Muscle layer of duodenum (tissue), 2 donors: Measurements from ENCODE around the gene BRAP.
"Not testable (repeated sequence)": the region's sequence is repeated elsewhere in the genome, so short reads cannot be mapped to it uniquely, and the experiment has no call there.

Experiments used
- H3K27ac ChIP-seq: one replicate; pipeline ENCODE4 v1.7.0; 2013; ENCODE audit warnings: mild to moderate bottlenecking, low read length
- H3K27me3 ChIP-seq: one replicate; pipeline ENCODE4 v1.7.0; 2013; ENCODE audit warnings: low read depth, mild to moderate bottlenecking, control low read depth, low read length
- H3K36me3 ChIP-seq, 2 donors: one replicate each; pipeline ENCODE4 v1.7.0; 2013; ENCODE audit warnings: low read length in 2 of 2, control low read depth in 1 of 2, mild to moderate bottlenecking in 1 of 2; ENCODE audit not compliant: insufficient read depth in 2 of 2, control insufficient read depth in 1 of 2
- H3K4me1 ChIP-seq, 2 donors: one replicate each; pipeline ENCODE4 v1.7.0; 2013; ENCODE audit warnings: low read length in 2 of 2, mild to moderate bottlenecking in 2 of 2, control low read depth in 1 of 2, moderate library complexity in 1 of 2; ENCODE audit not compliant: insufficient read depth in 2 of 2, control insufficient read depth in 1 of 2
- H3K4me3 ChIP-seq, 2 donors: one replicate each; pipeline ENCODE4 v1.7.0; 2013; ENCODE audit warnings: low read length in 2 of 2, low read depth in 1 of 2, mild to moderate bottlenecking in 1 of 2
- H3K9me3 ChIP-seq, 2 donors: one replicate each; pipeline ENCODE4 v1.7.0; 2013; ENCODE audit warnings: low read length in 2 of 2, control low read depth in 1 of 2, mild to moderate bottlenecking in 1 of 2; ENCODE audit not compliant: control insufficient read depth in 1 of 2
- donor health status: healthy.

BRAP gene

GRCh38 chr12:111673503-111673902 is 12.3 kb downstream of the BRAP start:
- H3K27me3 ChIP-seq = no peaks in the 10 kb centered on the region
- no peak overlapping the region for H3K4me3 ChIP-seq
- peaks cover 34 to 69% of the 10 kb centered on the region in 2 donors for H3K36me3 ChIP-seq
- no peak overlapping the region for H3K27ac ChIP-seq
- H3K9me3 ChIP-seq = no peaks in the 10 kb centered on the region
- peaks cover 0 to 5% of the 10 kb centered on the region in 2 donors for H3K4me1 ChIP-seq

- Histone ChIP-seq H3K27ac (no peak overlapping the region), H3K27me3 (no peaks in the 10 kb centered on the region), H3K9me3 (no peaks in the 10 kb centered on the region), H3K36me3 (peaks cover 34 to 70% of the 10 kb centered on the region in 2 donors), H3K4me1 (peaks cover 0 to 5% of the 10 kb centered on the region in 2 donors), H3K4me3 (no peak overlapping the region)
Observed at GRCh38 chr12:111672822-111673381, 12.9 kb downstream of the BRAP start.

- H3K27ac ChIP-seq = no peak overlapping the region
- H3K36me3 ChIP-seq = peaks cover 42 to 53% of the 10 kb centered on the region in 2 donors
- no peaks in the 10 kb centered on the region for H3K9me3 ChIP-seq
- H3K27me3 ChIP-seq = no peaks in the 10 kb centered on the region
- H3K4me1 ChIP-seq = peaks cover 0 to 5% of the 10 kb centered on the region in 2 donors
- H3K4me3 ChIP-seq = no peak overlapping the region
Observed at GRCh38 chr12:111664961-111665865, 20.5 kb downstream of the BRAP start.

- peaks cover 37 to 48% of the 10 kb centered on the region in 2 donors for H3K36me3 ChIP-seq
- H3K4me3 ChIP-seq = no peak overlapping the region
- H3K4me1 ChIP-seq = no peaks in the 10 kb centered on the region
- H3K27ac ChIP-seq = no peak overlapping the region
- H3K9me3 ChIP-seq = no peaks in the 10 kb centered on the region
- H3K27me3 ChIP-seq = no peaks in the 10 kb centered on the region
Observed at GRCh38 chr12:111664499-111664898, 21.3 kb downstream of the BRAP start.

- Histone ChIP-seq H3K4me1 (no peaks in the 10 kb centered on the region), H3K36me3 (peaks cover 31 to 69% of the 10 kb centered on the region in 2 donors), H3K4me3 (no peak overlapping the region), H3K9me3 (no peaks in the 10 kb centered on the region), H3K27me3 (no peaks in the 10 kb centered on the region), H3K27ac (no peak overlapping the region)
Observed at GRCh38 chr12:111656016-111656415, 29.7 kb downstream of the BRAP start.

- Histone ChIP-seq H3K36me3 (peaks cover 31 to 75% of the 10 kb centered on the region in 2 donors), H3K27ac (no peak overlapping the region), H3K4me3 (no peak overlapping the region), H3K27me3 (no peaks in the 10 kb centered on the region), H3K9me3 (no peaks in the 10 kb centered on the region), H3K4me1 (no peaks in the 10 kb centered on the region)
Observed at GRCh38 chr12:111655356-111655755, 30.4 kb downstream of the BRAP start.

GRCh38 chr12:111653596-111653995 is 32.2 kb downstream of the BRAP start:
- Histone ChIP-seq H3K4me3 (no peak overlapping the region), H3K4me1 (no peaks in the 10 kb centered on the region), H3K27me3 (no peaks in the 10 kb centered on the region), H3K27ac (no peak overlapping the region), H3K36me3 (peaks cover 34 to 80% of the 10 kb centered on the region in 2 donors), H3K9me3 (no peaks in the 10 kb centered on the region)

GRCh38 chr12:111652530-111652929 is 33.2 kb downstream of the BRAP start:
- not testable (repeated sequence) for H3K9me3 ChIP-seq, H3K4me3 ChIP-seq, H3K27me3 ChIP-seq, H3K27ac ChIP-seq, H3K4me1 ChIP-seq
- peaks cover 33 to 76% of the 10 kb centered on the region in 2 donors for H3K36me3 ChIP-seq

- no peaks in the 10 kb centered on the region for H3K27me3 ChIP-seq
- H3K36me3 ChIP-seq = peaks cover 37 to 79% of the 10 kb centered on the region in 2 donors
- no peaks in the 10 kb centered on the region for H3K9me3 ChIP-seq
- H3K4me1 ChIP-seq = no peaks in the 10 kb centered on the region
- H3K27ac ChIP-seq = no peak overlapping the region
- H3K4me3 ChIP-seq = no peak overlapping the region
Observed at GRCh38 chr12:111650912-111651311, 34.8 kb downstream of the BRAP start.

- H3K4me1 ChIP-seq = peaks cover 0 to 10% of the 10 kb centered on the region in 2 donors
- peaks cover 55 to 67% of the 10 kb centered on the region in 2 donors for H3K36me3 ChIP-seq
- no peaks in the 10 kb centered on the region for H3K27me3 ChIP-seq
- H3K4me3 ChIP-seq = no peak overlapping the region
- H3K27ac ChIP-seq = no peak overlapping the region
- H3K9me3 ChIP-seq = no peaks in the 10 kb centered on the region
Observed at GRCh38 chr12:111645433-111645832, 40.3 kb downstream of the BRAP start.

- Histone ChIP-seq H3K4me1 (peaks cover 0 to 10% of the 10 kb centered on the region in 2 donors), H3K27me3 (no peaks in the 10 kb centered on the region), H3K4me3 (no peak overlapping the region), H3K9me3 (no peaks in the 10 kb centered on the region), H3K27ac (no peak overlapping the region), H3K36me3 (peaks cover 45 to 53% of the 10 kb centered on the region in 2 donors)
Observed at GRCh38 chr12:111643427-111643826, 42.3 kb downstream of the BRAP start.
